ENCODE measurements around the gene CHGA. TPM values are rescaled to one million over a fixed set of nuclear protein-coding genes. Genes with fewer than 3 reads are reported as not detected.

The CHGA gene
- total RNA-seq, 1 donor, result 0.18 TPM

GRCh38 chr14:92938890-92939671 is 16.1 kb downstream of the CHGA start:
- TF ChIP-seq CTCF (IDR thresholded peaks at IDR 0.05; ENCODE audit: insufficient read depth, low read length), result no peak
- no peak overlapping the region for H3K4me3 ChIP-seq (ENCODE audit: low read depth, low read length)
- no peak for DNase-seq (ENCODE audit: low read depth)

DNA sequence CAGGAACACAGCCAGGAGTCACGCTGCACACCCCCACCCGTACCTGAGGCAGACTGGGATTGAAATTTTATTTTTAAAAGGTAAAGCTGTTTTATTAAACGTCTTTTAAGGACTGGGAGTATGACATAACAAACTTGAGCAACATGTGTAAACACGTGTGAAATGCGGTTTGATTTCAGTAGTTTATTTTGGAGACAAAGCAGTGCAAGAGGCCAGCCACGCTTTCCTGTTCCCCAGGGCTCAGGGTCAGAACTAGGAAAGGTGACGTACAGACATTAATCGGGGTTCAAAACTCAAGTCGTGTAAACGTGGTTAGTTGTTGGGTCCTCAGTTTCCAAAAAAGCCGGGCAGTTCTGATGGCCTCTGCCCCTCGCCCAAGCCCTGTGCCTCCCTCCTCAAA is 16.7 kb downstream of the CHGA start:
- H3K4me3 ChIP-seq (ENCODE audit: low read depth, low read length), result no peak overlapping the region
- no peak for DNase-seq (ENCODE audit: low read depth)
- TF ChIP-seq CTCF (IDR thresholded peaks at IDR 0.05; ENCODE audit: insufficient read depth, low read length), result no peak

DNA sequence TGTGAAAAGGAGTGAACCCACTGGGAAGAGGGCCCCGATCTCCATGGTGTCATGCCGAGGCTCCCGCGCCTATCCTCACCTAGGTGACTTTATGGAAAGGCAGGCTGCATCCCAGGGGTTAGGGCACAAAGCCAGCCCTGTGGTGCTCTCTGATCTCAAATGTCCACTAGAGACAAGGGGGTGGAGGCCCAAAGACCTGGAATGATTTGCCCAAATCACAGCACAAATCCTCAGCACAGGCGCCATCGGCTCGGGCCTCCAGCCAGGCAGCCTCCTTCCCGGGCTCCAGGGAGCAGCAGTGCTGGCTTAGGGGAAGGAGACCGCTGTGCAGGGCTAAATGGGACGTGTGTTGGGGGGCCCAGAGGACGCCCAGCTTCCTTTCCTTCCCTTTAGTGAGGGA is 17.6 kb downstream of the CHGA start:
- TF ChIP-seq CTCF (IDR thresholded peaks at IDR 0.05; ENCODE audit: insufficient read depth, low read length), result no peak
- no peak overlapping the region for H3K4me3 ChIP-seq (ENCODE audit: low read depth, low read length)
- no peak for DNase-seq (ENCODE audit: low read depth)

- no peak for DNase-seq (ENCODE audit: low read depth)
- H3K4me3 ChIP-seq (ENCODE audit: low read depth, low read length), result no peak overlapping the region
- no peak for TF ChIP-seq CTCF (IDR thresholded peaks at IDR 0.05; ENCODE audit: insufficient read depth, low read length)
Measured at GRCh38 chr14:92941531-92941930, 18.6 kb downstream of the CHGA start.

DNA sequence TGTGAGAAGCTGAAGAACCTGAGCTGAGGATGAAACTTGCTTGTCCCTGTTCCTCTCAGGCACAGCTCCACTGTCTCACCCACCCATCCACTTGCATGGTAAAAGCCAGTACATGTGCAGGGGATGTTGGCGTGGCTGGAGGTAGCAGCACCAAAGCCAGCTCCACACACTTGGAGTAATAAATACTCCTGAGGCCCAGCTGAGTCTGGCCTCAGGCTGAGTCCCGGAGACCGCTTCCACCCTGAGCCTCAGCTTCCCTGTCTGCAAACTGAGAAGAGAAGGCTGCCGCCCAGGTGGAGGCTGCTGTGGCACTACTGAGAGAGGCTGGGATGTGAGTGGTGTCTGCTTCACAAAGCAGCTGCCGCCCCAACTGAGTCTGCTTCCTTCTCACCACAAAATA is 19.2 kb downstream of the CHGA start:
- no peak for TF ChIP-seq CTCF (IDR thresholded peaks at IDR 0.05; ENCODE audit: insufficient read depth, low read length)
- H3K4me3 ChIP-seq (ENCODE audit: low read depth, low read length), result no peak overlapping the region
- no peak for DNase-seq (ENCODE audit: low read depth)

DNA sequence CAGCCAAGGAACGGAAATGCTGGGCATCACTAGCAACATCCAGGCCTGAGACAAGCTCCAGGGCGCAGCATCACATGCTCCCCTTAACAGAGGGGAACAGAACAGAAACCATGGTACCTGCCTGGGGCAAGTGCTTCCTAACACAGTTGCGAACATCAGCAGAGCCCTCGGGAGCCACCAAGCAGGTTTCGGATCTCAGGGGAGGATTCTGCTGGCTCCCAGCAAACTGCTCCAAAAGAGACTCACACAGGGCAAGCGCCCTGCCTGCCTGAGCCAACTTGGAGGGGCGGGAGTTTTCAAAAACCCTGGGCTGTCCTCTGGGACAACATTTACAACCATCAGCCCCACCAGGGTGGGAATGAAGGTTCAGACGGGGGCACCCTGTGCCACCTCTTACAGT is 19.6 kb downstream of the CHGA start:
- no peak for TF ChIP-seq CTCF (IDR thresholded peaks at IDR 0.05; ENCODE audit: insufficient read depth, low read length)
- DNase-seq (ENCODE audit: low read depth), result no peak
- H3K4me3 ChIP-seq (ENCODE audit: low read depth, low read length), result no peak overlapping the region

Data from fibroblast of the aortic adventitia (primary cell).